Femur (tissue), 1 donor: ENCODE measurements around the gene PHKA2.

ENCODE experiments used
- DNase-seq: peaks from one replicate; pipeline ENCODE4 v3.0.0-alpha.2; 2017

The PHKA2 gene

DNA sequence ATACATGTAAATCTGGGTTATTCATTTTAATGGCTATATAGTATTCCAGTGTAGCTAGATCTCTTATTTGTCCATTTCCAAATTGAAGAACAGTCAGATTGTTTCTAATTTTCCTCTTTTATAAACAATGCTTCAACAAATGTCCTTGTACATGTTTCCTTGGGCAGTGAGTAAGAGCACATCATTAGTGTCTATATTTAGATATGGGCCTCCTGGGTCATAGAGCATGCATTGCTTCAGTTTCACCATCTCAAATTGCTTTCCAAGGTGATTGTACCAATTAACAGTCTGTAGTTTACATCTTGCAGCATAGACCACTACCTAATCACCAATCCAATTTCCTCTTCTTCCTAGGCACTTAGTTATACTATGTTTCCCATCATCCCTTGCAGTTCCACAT lies 13.4 kb downstream of the PHKA2 start:
- no peak for DNase-seq

DNA sequence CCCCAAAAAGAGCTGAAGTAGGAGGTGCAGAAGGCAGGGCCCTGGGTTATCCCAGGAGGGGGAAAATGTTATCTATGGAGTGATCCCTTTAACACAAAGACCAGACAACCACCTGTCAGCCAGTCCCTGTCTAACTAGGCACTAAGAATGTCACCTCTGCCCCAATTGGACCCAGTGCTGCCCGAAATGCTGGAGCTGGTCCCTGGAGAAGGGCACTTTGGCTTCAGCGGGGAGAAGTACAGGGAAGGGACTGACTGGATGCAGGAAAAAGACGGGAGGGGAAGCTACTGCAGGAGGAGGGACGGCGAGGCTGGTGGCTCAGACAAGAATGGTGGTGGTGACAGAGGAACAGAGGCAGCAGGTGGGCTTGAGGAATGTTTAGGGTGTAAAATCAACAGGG lies 17.3 kb downstream of the PHKA2 start:
- no peak for DNase-seq

GRCh38 chrX:18964901-18965300 lies 19.0 kb downstream of the PHKA2 start:
- no peak for DNase-seq

GRCh38 chrX:18964026-18964425 lies 19.9 kb downstream of the PHKA2 start:
- no peak for DNase-seq

DNA sequence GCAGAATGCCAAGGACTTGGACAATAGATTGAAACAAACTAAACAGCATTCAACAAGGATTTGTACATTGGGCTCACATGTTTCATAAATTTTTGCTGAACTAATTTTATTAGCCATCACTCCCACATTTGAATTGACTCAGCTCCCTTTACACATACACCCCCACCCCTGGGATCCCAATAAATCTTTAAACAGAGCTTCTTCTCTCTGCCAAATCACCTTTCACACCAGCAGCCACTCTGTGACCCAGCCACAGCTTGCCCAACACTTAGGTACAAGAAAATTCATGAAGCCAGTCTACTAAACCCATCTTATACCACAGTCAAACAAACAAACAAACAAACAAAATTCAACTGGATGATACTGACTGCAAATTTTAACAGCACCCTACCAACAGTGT lies 21.6 kb downstream of the PHKA2 start:
- DNase-seq, result no peak

- DNase-seq, result no peak
Measured at GRCh38 chrX:18961686-18962085, 22.2 kb downstream of the PHKA2 start.

DNA sequence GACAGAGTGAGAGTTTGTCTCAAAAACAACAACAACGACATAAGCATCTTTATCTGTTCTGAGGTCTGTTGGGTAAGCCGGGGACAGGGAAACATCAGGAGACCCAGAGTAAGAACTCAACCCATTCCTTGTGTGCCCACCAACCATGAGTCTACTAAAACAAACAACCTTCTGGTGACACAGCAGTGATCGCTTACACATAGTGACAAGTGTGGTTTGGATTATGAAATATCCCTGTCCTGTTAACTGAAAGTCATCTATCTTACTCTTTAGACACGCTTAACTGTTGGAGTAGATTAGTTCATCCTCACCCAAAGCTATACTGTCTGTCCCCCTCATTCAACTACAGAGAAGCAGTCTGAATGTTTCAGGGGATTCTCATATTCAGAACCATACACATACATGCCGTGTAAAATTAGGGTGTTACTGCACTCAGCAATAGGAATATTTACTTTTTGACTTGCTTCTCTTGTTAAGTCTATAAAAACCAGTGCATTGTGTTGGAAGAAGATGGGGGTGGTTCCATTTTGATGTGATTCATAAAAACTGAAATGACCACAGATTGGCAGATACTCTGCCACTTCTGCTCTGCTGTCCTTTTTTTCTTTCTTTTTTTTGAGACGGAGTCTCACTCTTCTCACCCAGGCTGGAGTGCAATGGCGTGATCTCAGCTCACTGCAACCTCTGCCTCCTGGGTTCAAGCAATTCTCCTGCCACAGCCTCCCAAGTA lies 27.4 kb downstream of the PHKA2 start:
- DNase-seq, result no peak

- no peak for DNase-seq
Measured at GRCh38 chrX:18955676-18956075, 28.2 kb downstream of the PHKA2 start.

- DNase-seq, result no peak
Measured at GRCh38 chrX:18951032-18951431, 32.9 kb downstream of the PHKA2 start.

- DNase-seq, result no peak
Measured at GRCh38 chrX:18949944-18950301, 34.0 kb downstream of the PHKA2 start.

DNA sequence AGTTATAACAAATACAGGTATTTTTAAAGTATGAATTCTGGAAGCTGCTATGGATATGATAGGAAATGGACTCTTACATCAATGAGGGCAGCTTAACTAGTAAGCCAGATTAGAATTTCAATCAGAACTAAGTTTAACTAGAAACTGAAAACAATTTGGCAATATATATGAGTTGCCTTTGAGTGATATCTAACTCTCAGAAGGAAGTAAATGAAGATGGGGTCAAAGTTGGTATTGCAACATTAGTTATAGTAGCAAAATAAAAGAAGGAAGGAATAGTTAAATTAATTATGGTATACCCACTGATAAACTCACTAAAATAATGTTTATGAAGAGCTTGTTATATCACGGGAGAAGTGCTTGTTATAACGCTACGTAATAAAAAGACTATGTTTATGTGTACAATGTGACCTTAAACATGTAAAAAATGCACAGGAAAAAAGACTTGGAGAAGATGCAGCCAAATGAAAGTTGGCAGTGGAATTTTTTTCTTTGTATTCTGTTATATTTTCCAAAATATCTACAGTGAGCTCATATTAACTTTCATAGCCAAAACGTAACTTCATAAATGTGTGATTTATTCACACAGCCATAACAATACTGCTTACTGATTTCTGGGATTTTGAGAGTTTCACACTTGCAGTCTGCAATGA lies 34.5 kb downstream of the PHKA2 start:
- no peak for DNase-seq

GRCh38 chrX:18946611-18947010 lies 37.3 kb downstream of the PHKA2 start:
- no peak for DNase-seq

- no peak for DNase-seq
Measured at GRCh38 chrX:18946157-18946556, 37.8 kb downstream of the PHKA2 start.

DNA sequence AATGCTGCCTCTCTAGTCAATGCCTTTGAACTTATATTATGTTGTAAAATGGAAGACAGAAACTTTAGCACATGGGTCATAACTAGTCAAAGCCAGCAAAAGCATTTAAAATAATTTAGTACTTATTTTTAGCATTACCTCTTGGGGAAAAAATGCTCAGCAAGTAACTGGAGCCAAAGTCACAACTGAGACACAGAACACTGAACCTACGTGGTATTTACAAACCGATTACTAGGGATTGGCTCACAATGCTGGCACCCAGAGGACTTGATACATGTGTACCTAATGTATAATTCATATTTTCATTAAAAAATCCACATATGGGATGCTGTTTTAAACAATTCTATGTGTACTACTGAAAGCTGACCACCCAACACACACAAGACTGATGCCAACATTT lies 38.4 kb downstream of the PHKA2 start:
- no peak for DNase-seq

DNA sequence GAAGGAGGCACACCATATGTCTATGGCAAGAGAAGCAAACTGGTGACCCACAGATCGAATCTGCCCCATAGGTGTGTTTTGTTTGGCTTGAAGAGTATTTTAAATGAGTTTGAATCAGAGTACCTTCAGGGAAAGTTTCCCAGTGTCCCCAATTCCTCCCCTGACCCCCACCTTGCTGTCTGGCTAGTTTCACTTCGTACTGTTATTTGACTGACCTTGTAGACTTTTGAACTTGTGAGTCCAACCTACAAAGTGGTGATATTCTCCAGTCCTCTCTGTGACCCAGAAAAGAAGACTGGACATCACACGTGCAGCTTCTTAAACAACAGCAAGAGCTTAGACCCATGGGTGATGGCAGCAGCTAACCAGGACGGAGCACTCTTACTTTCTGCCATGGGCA lies 39.4 kb downstream of the PHKA2 start:
- DNase-seq, result no peak

GRCh38 chrX:18941896-18942295 lies 42.0 kb downstream of the PHKA2 start:
- DNase-seq, result no peak

GRCh38 chrX:18938710-18939109 lies 45.2 kb downstream of the PHKA2 start:
- DNase-seq, result no peak

DNA sequence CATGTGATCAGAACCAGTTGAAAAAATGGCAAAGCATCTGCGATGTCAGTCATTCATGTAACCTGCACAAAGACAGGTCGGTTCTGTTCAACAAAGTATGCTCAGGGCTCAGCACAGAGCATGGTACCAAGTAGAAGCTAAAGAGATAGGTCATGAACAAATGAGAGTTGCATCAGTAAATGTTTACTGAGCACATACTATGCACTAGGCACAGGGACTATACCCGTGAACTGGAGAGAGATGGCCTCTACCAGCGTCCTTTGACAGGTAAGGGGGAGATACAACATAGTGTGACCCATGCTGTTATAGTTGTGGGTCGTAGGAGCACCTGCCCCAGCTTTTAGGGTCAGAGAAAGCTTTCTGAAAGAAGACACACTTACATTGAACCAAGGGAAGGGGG lies 46.7 kb downstream of the PHKA2 start:
- DNase-seq, result no peak

DNA sequence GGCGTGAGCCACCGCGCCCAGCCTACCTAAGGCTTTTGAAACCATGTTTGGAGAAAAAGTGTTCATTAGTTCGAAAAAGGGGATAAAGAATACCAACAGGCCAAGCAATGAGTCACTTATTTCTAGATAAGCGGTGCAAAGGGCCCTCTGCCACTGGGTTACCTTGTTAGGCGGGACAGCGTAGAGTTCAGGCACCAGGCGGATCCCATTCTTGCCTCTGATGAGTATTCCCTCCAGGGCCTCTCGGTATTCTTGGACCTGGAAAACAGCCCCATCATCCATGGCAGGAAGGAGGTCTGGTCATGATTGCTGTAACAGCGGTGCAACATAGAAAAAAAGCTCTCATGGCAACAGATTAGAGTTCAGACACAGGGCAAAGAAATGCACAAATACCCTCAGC lies 48.0 kb downstream of the PHKA2 start:
- no peak for DNase-seq

DNA sequence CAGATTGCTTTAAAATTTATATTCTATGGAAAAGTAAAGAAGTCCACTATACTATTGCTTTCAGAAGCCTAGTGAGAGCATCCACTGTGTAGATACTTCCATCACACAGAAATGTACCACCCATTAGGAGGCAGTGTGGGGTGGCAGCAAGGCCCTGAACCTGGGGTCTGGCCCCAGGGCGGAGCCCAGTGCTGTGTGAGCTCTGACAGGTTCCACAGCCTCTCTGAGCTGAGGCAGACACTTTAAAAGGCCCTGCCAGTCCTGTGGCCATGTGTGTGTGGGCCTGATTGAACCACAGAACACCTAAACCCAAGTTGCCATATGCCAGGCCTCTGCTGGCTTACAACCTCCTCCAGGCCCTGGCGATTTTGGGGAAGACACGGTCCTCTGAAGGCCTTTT lies 49.2 kb downstream of the PHKA2 start:
- DNase-seq, result no peak

DNA sequence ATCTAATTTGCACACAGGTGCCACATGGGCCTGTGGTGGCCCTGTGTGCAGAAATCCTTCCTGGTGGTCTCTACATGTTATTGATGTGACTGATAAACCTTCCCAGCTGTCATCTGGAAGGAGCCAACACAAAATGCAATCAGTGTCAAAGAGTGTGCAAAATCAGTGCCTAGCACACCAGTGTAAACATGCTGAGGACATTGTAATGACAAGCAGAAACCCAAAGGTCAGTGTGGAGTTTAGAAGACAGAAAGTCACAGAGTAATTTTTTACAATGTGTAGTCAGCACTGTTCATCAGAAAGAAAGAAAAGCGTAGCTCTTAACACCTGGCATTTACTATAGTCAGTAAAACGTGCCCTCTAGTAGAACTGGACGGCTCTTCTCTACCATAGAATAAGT lies 50.3 kb downstream of the PHKA2 start:
- DNase-seq, result no peak

DNA sequence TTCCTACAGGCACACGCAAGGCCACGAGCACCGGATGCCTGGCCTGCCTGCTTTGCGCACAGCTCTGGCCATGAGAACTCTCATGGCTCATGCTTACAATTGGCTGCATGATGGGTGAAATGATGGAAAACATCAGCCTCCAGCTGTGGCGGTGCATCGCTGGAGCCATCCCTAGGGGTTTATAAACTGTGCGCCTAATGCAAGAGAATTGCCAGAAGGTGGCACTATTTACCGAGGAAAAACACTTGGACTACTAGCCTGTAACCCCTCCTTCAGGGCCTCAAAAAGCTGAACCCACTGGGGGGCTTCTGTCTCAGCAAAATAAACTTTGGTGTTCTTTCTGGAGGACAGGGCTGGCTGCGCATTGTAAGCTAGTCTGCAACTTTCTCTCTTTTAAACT lies 51.9 kb downstream of the PHKA2 start:
- no peak for DNase-seq

- no peak for DNase-seq
Measured at GRCh38 chrX:18929775-18930174, 54.1 kb downstream of the PHKA2 start.

- DNase-seq, result no peak
Measured at GRCh38 chrX:18927558-18927957, 56.4 kb downstream of the PHKA2 start.

- no peak for DNase-seq
Measured at GRCh38 chrX:18924507-18925088, 59.3 kb downstream of the PHKA2 start.
